GM21381 (cell line): ENCODE results near the gene LIME1.

Experiments
- ATAC-seq: cut with Tn5 transposase; IDR thresholded peaks from one replicate; pipeline ENCODE4 v1.9.1; 2021; ENCODE audit warnings: mild to moderate bottlenecking, moderate library complexity; ENCODE audit not compliant: unreplicated experiment

Gene LIME1, protein sequence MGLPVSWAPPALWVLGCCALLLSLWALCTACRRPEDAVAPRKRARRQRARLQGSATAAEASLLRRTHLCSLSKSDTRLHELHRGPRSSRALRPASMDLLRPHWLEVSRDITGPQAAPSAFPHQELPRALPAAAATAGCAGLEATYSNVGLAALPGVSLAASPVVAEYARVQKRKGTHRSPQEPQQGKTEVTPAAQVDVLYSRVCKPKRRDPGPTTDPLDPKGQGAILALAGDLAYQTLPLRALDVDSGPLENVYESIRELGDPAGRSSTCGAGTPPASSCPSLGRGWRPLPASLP

DNA sequence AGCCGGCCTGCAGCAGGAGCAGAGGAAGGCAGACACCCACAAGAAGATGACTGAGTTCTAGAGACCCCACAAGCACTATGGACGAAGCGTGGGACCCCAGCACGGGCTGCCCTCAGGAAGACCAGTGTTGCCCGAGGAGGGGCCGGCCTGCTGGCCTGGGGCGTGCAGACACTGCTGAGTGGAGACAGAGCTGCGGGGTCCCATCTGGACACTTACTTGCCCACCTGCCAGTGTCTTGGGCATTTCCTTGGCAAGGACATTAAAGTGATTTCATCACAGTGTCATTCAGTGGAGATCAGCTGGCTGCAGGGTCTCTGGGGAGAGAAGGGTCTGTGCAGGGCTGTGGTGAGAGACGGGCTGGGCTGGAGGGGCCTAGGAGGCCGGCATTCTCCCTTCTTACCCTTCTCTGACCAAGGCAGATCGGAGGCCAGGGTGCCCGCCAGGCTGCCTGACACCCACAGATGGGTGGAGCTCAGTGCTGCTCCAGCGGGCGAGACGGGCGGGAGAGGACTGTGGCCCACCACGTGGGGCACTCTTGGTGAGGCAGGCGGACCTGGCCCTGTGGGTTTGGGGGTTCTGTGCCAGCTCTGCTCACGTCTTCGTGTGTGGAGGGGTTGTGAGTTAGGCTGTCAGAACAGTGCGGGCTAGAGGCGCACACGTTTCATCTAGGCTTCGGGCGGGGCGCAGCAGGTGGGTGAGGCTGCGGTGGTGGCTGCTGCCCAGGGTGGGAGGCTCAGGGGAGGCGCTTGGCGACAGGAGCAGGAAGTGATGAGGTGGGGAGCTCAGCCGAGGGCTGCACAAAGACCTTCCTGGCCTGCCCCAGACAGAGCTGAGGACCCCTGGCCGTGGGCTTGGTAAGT lies at the start of gene LIME1:
Gene LIME1 (plus strand): TSS at position 806 of the 860 bp plus-strand sequence. CDS start 886 bp downstream, outside the sequence.
- no peak for ATAC-seq

DNA sequence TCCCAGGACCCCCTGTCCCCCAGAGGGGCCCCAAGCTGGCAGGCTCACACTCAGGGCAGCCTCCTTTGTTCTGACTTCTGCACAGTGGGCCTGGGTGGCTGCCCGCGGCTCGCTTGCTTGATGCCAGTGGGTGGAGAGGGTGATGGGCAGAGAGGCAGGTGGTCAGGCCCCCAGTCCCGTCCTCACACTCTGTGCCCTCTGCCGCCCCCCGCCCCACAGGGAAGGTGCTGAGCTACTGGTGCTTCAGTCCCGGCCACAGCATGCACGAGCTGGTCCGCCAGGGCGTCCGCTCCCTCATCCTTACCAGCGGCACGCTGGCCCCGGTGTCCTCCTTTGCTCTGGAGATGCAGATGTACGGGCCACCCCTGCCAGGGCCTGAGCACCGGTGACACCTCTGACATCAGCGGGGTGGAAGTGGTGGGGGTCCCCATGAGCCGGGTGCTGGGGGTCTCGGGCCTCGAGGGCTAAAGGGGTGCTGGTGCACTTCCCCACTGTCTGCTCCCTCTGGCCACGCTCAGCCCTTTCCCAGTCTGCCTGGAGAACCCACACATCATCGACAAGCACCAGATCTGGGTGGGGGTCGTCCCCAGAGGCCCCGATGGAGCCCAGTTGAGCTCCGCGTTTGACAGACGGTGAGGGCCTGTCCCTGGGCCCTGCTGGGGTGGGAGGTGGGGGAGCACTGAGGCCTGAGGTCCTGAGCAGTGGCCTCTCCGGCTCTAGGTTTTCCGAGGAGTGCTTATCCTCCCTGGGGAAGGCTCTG lies 48.9 kb upstream of the LIME1 start:
- no peak for ATAC-seq

DNA sequence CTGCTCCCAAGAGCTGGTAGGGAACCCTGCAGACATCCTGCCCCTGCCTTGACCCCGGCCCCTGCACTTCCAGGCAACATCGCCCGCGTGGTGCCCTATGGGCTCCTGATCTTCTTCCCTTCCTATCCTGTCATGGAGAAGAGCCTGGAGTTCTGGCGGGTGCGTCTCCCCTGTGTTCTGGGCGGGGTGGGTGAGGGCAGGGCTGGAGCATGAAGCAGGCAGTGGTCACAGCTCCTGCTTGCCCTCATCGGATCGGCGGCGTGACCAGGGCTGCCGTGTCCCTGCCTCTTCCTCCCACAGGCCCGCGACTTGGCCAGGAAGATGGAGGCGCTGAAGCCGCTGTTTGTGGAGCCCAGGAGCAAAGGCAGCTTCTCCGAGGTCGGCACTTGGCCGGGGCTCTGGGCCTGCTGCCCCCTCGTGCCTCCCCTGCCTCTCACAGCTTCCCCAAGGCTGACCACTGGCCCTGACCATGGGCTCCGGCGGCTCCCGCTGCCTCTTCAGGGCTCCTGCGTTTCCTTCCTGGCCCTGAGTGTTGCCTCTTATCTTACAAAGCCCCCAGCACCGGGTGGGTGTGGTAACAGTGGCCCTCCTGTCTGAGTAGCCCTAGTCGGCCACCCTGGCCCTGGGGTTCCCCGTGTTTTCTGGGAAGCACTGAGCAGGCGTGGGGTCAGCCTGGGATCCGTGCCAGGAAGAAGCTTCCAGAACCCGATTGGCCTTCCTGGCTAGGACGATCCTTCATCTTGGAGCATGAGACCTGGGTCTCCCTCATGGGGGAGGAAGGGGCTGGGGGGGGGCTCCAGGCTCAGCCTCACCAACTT lies 48.0 kb upstream of the LIME1 start:
- ATAC-seq: no peak

DNA sequence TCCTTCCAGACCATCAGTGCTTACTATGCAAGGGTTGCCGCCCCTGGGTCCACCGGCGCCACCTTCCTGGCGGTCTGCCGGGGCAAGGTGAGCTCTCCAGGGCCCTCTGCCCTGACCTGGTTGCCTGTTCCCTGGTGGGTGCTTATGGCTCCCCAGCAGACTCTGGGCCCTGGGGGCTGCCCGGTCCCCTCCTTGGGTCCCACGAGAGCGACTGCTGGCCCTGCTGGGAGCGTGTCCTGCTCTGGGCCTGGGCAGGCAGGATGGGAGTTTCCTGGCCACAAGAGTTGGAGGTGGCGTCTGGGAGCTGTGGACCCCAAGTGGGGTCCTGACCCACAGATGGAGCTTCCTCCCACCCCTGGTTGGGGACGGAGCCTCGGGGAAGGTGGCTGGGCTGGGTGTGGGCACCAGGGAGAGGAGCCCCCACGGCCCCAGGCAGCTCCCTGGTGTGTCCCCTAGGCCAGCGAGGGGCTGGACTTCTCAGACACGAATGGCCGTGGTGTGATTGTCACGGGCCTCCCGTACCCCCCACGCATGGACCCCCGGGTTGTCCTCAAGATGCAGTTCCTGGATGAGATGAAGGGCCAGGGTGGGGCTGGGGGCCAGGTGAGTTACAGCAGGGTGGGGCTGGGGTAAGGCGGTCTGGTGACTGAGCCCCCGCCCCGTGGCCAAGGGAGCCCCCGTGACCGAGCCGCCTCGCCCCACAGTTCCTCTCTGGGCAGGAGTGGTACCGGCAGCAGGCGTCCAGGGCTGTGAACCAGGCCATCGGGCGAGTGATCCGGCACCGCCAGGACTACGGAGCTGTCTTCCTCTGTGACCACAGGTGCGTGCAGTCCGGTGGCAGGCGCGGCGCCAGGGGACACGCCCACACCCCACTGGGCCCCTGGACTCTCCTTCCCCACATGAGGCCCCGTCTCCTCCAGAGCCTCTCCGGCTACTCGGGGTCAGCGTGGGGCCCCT lies 47.1 kb upstream of the LIME1 start:
- ATAC-seq: no peak

DNA sequence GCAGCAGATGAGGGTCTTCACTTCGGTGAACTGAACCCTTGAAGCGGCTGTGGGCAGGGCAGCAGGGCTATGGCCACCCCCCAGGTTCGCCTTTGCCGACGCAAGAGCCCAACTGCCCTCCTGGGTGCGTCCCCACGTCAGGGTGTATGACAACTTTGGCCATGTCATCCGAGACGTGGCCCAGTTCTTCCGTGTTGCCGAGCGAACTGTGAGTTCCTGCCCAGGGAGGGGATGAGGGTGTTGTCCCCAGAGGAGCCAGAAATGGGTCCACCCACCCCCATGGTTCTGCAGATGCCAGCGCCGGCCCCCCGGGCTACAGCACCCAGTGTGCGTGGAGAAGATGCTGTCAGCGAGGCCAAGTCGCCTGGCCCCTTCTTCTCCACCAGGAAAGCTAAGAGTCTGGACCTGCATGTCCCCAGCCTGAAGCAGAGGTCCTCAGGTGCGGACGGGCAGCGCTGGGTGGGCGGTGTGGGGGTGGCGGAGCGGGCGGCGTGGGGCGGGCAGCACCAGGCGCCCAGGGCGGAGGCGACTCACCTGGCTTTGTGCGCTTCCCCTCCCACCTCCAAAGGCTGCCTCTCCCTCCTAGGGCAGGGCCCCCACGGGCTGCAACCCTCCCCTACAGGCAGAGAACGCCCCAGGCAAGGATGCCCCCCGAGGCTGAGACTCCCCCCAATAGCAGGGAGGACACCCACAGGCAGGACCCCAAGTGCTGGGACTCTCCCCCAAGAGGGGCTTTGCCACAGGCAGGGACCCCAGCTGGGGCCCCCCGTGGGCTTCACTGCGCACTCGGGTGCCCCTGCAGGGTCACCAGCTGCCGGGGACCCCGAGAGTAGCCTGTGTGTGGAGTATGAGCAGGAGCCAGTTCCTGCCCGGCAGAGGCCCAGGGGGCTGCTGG lies 46.2 kb upstream of the LIME1 start:
- ATAC-seq: no peak

DNA sequence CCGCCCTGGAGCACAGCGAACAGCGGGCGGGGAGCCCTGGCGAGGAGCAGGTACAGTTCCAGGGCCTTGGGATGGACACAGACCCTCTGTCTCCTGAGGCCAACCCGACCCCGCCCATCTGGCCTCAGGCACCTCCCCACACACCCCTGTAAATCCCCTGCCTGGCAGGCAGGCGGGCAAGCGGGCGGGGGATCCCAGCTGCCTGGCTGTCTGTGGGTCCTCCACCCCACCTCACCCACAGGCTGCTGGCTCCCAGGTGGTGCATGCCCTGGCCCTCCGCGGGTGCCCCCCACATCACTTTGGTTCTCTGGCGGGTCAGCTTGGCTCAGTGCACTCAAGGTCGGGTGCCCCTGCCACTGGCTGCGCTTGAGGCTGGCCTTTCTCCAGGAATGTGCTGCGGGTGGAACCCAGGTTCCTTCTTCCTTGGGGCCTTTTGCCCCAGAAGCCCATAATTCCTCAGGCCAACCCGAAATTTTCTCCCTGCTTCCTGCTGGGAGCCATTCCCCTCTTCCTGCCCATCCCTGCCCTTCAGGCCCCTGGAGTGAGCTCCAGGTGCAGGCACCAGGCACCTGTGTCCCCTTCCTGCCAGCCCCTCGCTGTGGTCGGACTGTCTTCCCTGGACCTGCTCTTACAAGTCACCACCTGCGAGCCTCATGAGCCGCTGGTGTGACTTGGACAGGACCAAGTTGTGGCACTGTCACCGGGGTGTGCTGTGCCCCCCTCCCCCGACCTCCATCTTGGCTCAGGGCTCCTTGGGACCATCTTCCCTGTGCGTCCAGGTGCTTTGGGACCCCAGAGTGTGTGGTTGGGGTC lies 45.4 kb upstream of the LIME1 start:
- ATAC-seq: no peak

DNA sequence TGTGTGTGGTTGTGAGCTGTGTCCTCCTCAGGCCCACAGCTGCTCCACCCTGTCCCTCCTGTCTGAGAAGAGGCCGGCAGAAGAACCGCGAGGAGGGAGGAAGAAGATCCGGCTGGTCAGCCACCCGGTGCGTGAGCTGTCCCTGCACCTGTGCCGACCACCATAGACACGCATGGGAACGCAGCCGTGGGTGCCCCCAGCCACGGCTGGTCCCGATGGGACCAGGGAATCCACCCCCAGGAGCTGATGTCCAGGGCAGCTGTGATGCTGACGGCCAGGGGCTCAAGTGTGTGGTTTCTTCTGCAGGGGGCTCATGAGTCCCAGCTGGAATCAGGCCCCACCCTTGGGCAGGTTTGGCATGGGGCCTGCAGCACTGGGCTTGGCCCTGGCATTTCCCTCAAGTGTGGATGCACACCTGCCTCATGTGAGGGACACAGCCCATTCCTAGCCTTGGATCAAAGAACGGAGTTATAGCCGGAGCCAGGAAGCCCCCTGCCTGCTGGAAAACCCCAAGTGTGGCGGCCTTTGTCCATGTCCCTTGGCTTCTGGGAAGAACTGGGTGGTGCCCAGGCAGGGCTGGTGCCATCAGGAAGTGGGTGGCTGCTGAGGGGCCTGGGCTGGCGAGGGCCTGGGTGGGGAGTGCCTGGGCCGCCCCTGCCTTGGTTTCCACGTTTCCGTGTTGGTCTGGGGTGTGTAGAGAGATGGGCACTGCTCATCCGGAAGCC lies 44.6 kb upstream of the LIME1 start:
- no peak for ATAC-seq

DNA sequence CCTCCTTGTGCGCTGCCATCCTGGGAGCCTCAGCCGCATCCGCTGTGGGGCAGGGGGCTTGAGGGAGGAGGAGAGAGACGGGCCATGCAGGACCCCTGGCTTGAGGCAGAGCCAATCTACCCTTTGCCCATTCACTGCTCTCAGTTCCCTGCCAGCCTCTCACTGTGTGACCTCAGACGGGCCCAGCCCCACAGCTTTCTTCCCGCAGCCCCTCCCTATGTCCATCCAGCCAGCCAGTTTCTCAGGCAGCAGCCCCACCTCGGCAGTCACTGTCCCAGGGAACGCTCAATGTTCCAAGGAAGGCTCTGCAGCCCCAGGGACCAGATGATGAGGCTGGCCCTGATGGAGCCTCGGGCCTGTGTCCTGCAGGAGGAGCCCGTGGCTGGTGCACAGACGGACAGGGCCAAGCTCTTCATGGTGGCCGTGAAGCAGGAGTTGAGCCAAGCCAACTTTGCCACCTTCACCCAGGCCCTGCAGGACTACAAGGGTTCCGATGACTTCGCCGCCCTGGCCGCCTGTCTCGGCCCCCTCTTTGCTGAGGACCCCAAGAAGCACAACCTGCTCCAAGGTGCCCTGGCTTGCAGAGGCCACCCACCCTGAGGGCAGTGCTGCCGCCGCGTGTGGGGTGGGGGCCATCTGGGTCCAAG lies 43.9 kb upstream of the LIME1 start:
- ATAC-seq: no peak

DNA sequence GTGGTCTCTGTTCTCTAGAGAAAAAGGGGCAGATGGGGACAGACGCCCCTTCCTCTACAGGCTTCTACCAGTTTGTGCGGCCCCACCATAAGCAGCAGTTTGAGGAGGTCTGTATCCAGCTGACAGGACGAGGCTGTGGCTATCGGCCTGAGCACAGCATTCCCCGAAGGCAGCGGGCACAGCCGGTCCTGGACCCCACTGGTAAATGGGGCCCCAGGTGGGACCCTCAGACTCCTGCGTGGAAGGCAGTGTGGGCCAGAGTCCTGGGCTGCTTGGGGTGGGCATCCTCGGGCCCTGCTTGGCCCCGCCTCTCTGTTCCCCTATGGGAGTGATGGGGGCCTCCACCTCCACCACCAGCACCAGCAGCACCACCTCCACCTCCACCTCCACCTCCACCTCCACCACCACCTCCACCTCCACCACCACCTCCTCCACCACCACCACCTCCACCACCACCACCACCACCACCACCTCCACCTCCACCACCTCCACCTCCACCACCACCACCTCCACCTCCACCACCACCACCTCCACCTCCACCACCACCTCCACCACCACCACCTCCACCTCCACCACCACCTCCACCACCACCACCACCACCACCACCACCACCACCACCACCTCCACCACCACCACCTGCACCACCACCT lies 43.3 kb upstream of the LIME1 start:
- no peak for ATAC-seq

DNA sequence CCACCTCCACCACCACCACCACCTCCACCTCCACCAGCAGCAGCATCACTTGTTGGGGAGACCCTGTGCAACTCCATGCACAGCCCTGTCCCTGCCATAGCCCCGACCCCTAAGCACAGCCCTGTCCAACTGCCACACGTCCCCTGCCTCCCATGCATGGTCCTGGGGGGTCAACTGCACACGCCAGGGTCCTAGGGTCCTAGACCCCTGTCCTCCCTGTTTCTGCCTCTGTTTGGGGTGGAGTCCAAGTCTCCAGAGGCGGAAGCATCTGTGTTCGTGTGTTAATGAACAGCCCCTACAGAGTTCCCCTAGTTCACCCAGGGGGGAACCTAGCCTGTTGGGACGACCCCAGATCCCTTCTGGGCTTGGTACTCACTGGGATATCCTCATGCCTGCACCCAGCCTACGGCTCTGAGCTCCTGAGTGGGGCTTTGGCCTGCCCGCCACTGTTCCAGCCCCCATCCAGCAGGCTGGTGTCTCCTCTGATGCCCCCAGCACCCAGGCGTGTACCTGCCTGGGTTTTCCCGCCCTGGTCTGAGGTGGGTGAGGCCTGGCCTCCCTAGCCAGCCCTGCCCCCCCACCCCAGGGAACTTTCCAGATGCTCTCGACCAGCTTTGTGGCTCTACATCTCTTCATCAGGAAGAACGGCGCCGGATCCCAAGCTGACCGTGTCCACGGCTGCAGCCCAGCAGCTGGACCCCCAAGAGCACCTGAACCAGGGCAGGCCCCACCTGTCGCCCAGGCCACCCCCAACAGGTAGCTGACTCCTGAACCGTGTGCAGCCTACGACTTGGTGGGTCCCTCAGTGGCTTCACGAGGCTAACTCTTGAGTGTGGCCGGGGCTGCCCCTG lies 42.5 kb upstream of the LIME1 start:
- ATAC-seq: no peak

DNA sequence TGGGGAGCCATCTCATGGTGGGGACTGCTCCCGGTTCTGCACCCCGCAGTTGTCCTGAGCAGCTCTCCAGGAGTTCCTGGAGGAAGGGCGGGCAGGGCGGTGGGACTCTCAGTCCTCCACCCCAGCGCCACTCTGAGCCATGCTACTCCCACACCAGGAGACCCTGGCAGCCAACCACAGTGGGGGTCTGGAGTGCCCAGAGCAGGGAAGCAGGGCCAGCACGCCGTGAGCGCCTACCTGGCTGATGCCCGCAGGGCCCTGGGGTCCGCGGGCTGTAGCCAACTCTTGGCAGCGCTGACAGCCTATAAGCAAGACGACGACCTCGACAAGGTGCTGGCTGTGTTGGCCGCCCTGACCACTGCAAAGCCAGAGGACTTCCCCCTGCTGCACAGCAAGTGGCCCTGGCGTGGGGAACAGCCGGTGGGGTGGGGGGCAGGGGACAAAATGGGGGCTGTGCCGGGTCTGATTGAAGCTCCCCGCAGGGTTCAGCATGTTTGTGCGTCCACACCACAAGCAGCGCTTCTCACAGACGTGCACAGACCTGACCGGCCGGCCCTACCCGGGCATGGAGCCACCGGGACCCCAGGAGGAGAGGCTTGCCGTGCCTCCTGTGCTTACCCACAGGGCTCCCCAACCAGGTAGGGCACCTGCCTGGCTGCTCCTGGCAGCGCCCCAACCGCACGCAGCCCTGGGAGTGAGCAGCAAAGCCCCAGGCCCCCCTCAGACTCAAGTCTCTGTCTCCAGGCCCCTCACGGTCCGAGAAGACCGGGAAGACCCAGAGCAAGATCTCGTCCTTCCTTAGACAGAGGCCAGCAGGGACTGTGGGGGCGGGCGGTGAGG lies 41.7 kb upstream of the LIME1 start:
- ATAC-seq: no peak

DNA sequence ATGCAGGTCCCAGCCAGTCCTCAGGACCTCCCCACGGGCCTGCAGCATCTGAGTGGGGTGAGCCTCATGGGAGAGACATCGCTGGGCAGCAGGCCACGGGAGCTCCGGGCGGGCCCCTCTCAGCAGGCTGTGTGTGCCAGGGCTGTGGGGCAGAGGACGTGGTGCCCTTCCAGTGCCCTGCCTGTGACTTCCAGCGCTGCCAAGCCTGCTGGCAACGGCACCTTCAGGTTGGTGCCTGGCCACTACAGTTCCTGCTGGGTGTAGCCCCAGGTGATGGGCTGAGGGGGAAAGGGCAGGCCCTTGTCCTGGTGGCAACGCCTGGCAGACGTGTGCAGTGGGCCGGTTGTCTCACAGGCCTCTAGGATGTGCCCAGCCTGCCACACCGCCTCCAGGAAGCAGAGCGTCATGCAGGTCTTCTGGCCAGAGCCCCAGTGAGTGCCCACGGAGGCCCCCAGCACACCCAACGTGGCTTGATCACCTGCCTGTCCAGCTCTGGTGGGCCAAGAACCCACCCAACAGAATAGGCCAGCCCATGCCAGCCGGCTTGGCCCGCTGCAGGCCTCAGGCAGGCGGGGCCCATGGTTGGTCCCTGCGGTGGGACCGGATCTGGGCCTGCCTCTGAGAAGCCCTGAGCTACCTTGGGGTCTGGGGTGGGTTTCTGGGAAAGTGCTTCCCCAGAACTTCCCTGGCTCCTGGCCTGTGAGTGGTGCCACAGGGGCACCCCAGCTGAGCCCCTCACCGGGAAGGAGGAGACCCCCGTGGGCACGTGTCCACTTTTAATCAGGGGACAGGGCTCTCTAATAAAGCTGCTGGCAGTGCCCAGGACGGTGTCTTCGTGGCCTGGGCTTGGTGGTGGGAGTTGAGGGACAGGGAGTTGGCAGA lies 40.8 kb upstream of the LIME1 start:
- no peak for ATAC-seq

DNA sequence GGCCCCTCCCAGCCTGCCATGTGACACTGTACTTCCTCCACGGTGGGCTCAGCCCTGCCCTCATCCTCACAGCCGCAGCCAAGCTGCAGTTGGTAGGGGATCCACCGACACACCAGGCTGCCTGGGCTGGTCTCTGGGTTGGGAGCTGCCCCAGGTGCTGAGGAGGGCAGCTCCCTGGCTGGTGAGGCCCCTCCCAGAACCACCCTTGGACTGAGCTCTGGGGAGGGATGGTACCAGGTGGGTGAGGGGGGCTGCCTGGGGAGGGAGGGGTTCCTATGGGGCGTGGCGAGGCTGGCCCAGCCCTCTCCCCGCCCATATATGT lies 40.2 kb upstream of the LIME1 start:
- ATAC-seq: no peak
